H9 (cell line): ENCODE data around the gene SLC35E4. TPM values are rescaled to one million over a fixed set of nuclear protein-coding genes. Genes with fewer than 3 reads are reported as not detected.

Experiments
- DNase-seq: peaks from one replicate; pipeline ENCODE4 v3.0.0-alpha.2; 2017
- H2AFZ ChIP-seq: one replicate; pipeline ENCODE4 v1.6.1; 2013; ENCODE audit warnings: mild to moderate bottlenecking, low read length, control low read depth, moderate library complexity
- H2AK5ac ChIP-seq: 2 replicates; pipeline ENCODE4 v1.6.1; 2013; ENCODE audit warnings: low read length, control low read depth, mixed read lengths; ENCODE audit not compliant: insufficient read length
- H2BK120ac ChIP-seq: one replicate; pipeline ENCODE4 v1.6.1; 2013; ENCODE audit warnings: low read depth, mild to moderate bottlenecking, low read length, control low read depth, inconsistent platforms; ENCODE audit not compliant: poor library complexity, severe bottlenecking
- H2BK12ac ChIP-seq: 2 replicates; pipeline ENCODE4 v1.6.1; 2013; ENCODE audit warnings: low read length, control low read depth, mixed read lengths, low read depth; ENCODE audit not compliant: insufficient read length
- H2BK15ac ChIP-seq: 2 replicates; pipeline ENCODE4 v1.6.1; 2013; ENCODE audit warnings: low read depth, low read length, control low read depth
- H2BK20ac ChIP-seq: one replicate; pipeline ENCODE4 v1.6.1; 2013; ENCODE audit warnings: low read depth, mild to moderate bottlenecking, low read length, control low read depth, inconsistent platforms; ENCODE audit not compliant: poor library complexity, severe bottlenecking
- H2BK5ac ChIP-seq: 2 replicates; pipeline ENCODE4 v1.6.1; 2013; ENCODE audit warnings: low read length, control low read depth, mixed read lengths; ENCODE audit not compliant: insufficient read length
- H3K14ac ChIP-seq: 2 replicates; pipeline ENCODE4 v1.6.1; 2013; ENCODE audit warnings: low read length, control low read depth; ENCODE audit not compliant: insufficient read depth
- H3K18ac ChIP-seq: 2 replicates; pipeline ENCODE4 v1.6.1; 2013; ENCODE audit warnings: low read depth, mild to moderate bottlenecking, mixed read lengths, low read length, control low read depth; ENCODE audit not compliant: insufficient read length
- H3K23ac ChIP-seq: 2 replicates; pipeline ENCODE4 v1.6.1; 2013; ENCODE audit warnings: low read length, control low read depth, mixed read lengths, low read depth; ENCODE audit not compliant: insufficient read length
- H3K23me2 ChIP-seq: 2 replicates; pipeline ENCODE4 v1.6.1; 2013; ENCODE audit warnings: low read depth, mild to moderate bottlenecking, mixed read lengths, low read length, control low read depth; ENCODE audit not compliant: insufficient read length, poor library complexity, severe bottlenecking
- H3K27ac ChIP-seq: 2 replicates; pipeline ENCODE4 v1.5.1; 2013; ENCODE audit warnings: low read length, control low read depth, mixed read lengths, low read depth; ENCODE audit not compliant: insufficient read length
- H3K27me3 ChIP-seq: 2 replicates; pipeline ENCODE4 v1.6.1; 2013; ENCODE audit warnings: low read length, control low read depth, inconsistent platforms; ENCODE audit not compliant: insufficient read depth
- H3K4ac ChIP-seq: 2 replicates; pipeline ENCODE4 v1.6.1; 2013; ENCODE audit warnings: low read depth, mild to moderate bottlenecking, control low read depth, inconsistent platforms, low read length, moderate library complexity
- H3K4me1 ChIP-seq: 2 replicates; pipeline ENCODE4 v1.6.1; 2013; ENCODE audit warnings: low read length, control low read depth, inconsistent platforms; ENCODE audit not compliant: insufficient read depth
- H3K4me2 ChIP-seq: 2 replicates; pipeline ENCODE4 v1.6.1; 2013; ENCODE audit warnings: low read length, control low read depth, mixed read lengths; ENCODE audit not compliant: insufficient read length, insufficient read depth
- H3K56ac ChIP-seq: 2 replicates; pipeline ENCODE4 v1.6.1; 2013; ENCODE audit warnings: low read depth, mild to moderate bottlenecking, mixed read lengths, low read length, control low read depth; ENCODE audit not compliant: insufficient read length
- H3K79me1 ChIP-seq: 2 replicates; pipeline ENCODE4 v1.6.1; 2013; ENCODE audit warnings: low read depth, mild to moderate bottlenecking, moderate library complexity, low read length, control low read depth, inconsistent platforms; ENCODE audit not compliant: insufficient read depth, poor library complexity, severe bottlenecking
- H3K79me2 ChIP-seq: 2 replicates; pipeline ENCODE4 v1.6.1; 2013; ENCODE audit warnings: low read length, control low read depth, inconsistent platforms; ENCODE audit not compliant: insufficient read depth
- H3K9ac ChIP-seq: 2 replicates; pipeline ENCODE4 v1.6.1; 2013; ENCODE audit warnings: low read length, control low read depth, mixed read lengths; ENCODE audit not compliant: insufficient read length; ENCODE audit errors: extremely low read depth
- H3K9me3 ChIP-seq: one replicate; pipeline ENCODE4 v1.6.1; 2013; ENCODE audit warnings: low read depth, low read length, inconsistent platforms; ENCODE audit not compliant: control insufficient read depth
- H3T11ph ChIP-seq: one replicate; pipeline ENCODE4 v1.6.1; 2013; ENCODE audit warnings: mild to moderate bottlenecking, low read length, control low read depth, inconsistent platforms
- H4K20me1 ChIP-seq: one replicate; pipeline ENCODE4 v1.6.1; 2013; ENCODE audit not compliant: control insufficient read depth, insufficient read length, insufficient read depth
- H4K5ac ChIP-seq: 2 replicates; pipeline ENCODE4 v1.6.1; 2013; ENCODE audit warnings: low read depth, mild to moderate bottlenecking, mixed read lengths, low read length, control low read depth; ENCODE audit not compliant: insufficient read length
- H4K8ac ChIP-seq: replicated peaks from 2 replicates; pipeline ENCODE4 v1.6.1; 2013; ENCODE audit warnings: low read length, control low read depth, mixed read lengths, low read depth; ENCODE audit not compliant: insufficient read length
- H4K91ac ChIP-seq: 2 replicates; pipeline ENCODE4 v1.6.1; 2013; ENCODE audit warnings: low read depth, mild to moderate bottlenecking, moderate library complexity, mixed read lengths, low read length, control low read depth; ENCODE audit not compliant: insufficient read length
- H3K27ac Mint-ChIP-seq, 3 experiments: 2 replicates in 2 of 3; 3 replicates in 1 of 3; pipeline ENCODE4 v1.8.0; 2020 to 2021; ENCODE audit warnings: mixed read lengths in 3 of 3, mild to moderate bottlenecking in 1 of 3, moderate library complexity in 1 of 3
- H3K27me3 Mint-ChIP-seq: 2 replicates; pipeline ENCODE4 v1.8.0; 2021; ENCODE audit warnings: low read depth, mild to moderate bottlenecking, moderate library complexity, mixed read lengths
- H3K36me3 Mint-ChIP-seq, 3 experiments: 2 replicates in 2 of 3; 3 replicates in 1 of 3; pipeline ENCODE4 v1.8.0; 2020 to 2021; ENCODE audit warnings: low read depth in 3 of 3, mixed read lengths in 3 of 3; ENCODE audit not compliant: insufficient read depth in 1 of 3
- H3K4me1 Mint-ChIP-seq, 2 experiments: 2 replicates each; pipeline ENCODE4 v1.8.0; 2020; ENCODE audit warnings: mixed read lengths in 2 of 2
- H3K4me3 Mint-ChIP-seq, 2 experiments: 2 replicates in 1 of 2; 3 replicates in 1 of 2; pipeline ENCODE4 v1.8.0; 2020 to 2021; ENCODE audit warnings: mild to moderate bottlenecking in 2 of 2, mixed read lengths in 2 of 2, moderate library complexity in 1 of 2
- H3K9me3 Mint-ChIP-seq, 2 experiments: 2 replicates in 1 of 2; 3 replicates in 1 of 2; pipeline ENCODE4 v1.8.0; 2020; ENCODE audit warnings: mild to moderate bottlenecking in 2 of 2, mixed read lengths in 2 of 2, moderate library complexity in 1 of 2
- CTCF ChIP-seq: fragments of 200-600 bp; sonication (generic); conservative IDR thresholded peaks from 3 replicates; pipeline ENCODE4 v1.8.0; 2021; ENCODE audit warnings: antibody characterized with exemption, mild to moderate bottlenecking
- WGBS: extraction: QIAGEN DNeasy Blood & Tissue Kit; methylation state at CpG from one replicate; pipeline ENCODE4 v1.1.7; 2013; ENCODE audit warnings: missing lambda C conversion rate, low lambda C conversion rate, mixed read lengths; ENCODE audit not compliant: insufficient read length; ENCODE audit errors: extremely low coverage; 5-methylcytosine and 5-hydroxymethylcytosine counted together
- total RNA-seq: library from RNA; stranded (reverse); gene quantifications from 2 replicates; pipeline ENCODE4 v1.2.1, GENCODE V29; 2021

SLC35E4 gene
- total RNA-seq, 1 experiment from 2014 or later, result 3.7 TPM

- Mint-ChIP-seq H3K4me3 (no peak overlapping the region), H3K27me3 (no peaks in the 10 kb centered on the region), H3K27ac (no peak overlapping the region; a peak in 1 of 7 replicates), H3K9me3 (peaks cover 0 to 3% of the 10 kb centered on the region in 2 experiments; a peak in 2 of 5 replicates), H3K4me1 (peaks cover 30 to 39% of the 10 kb centered on the region in 2 experiments), H3K36me3 (no peaks in the 10 kb centered on the region; a peak in 1 of 7 replicates)
- H3K9ac ChIP-seq, result no peak overlapping the region
- no peaks in the 10 kb centered on the region for H3K79me2 ChIP-seq
- no peak for TF ChIP-seq CTCF
- H2AFZ ChIP-seq, result no peak overlapping the region
- H4K91ac ChIP-seq, result no peak overlapping the region
- 0 out of 2 replicates have a peak, but pooled peaks cover 4% of the 10 kb centered on the region for H3K4me1 ChIP-seq
- no peak overlapping the region for H3K4me2 ChIP-seq
- WGBS, result no CpG with 5 or more reads among the region's 3 CpGs
- no peak overlapping the region for H2BK20ac ChIP-seq
- no peak overlapping the region for H4K8ac ChIP-seq
- no peak overlapping the region for H3K4ac ChIP-seq
- no peak overlapping the region for H4K5ac ChIP-seq
- no peaks in the 10 kb centered on the region for H3K9me3 ChIP-seq
- DNase-seq, result no peak
- peaks cover 4% of the 10 kb centered on the region for H3K79me1 ChIP-seq
- H2BK15ac ChIP-seq, result no peak overlapping the region
- no peak overlapping the region for H3K18ac ChIP-seq
- H2BK12ac ChIP-seq, result no peak overlapping the region
- no peak overlapping the region for H2AK5ac ChIP-seq
- no peak overlapping the region for H3K23ac ChIP-seq
- H4K20me1 ChIP-seq, result no peaks in the 10 kb centered on the region
- H3K56ac ChIP-seq, result no peak overlapping the region
- H2BK120ac ChIP-seq, result no peak overlapping the region
- no peak overlapping the region for H3K14ac ChIP-seq
- no peaks in the 10 kb centered on the region for H3K27me3 ChIP-seq
- peaks cover 6% of the 10 kb centered on the region for H3K23me2 ChIP-seq
- H2BK5ac ChIP-seq, result no peak overlapping the region
- no peak overlapping the region for H3K27ac ChIP-seq
- no peak overlapping the region for H3T11ph ChIP-seq
Measured at GRCh38 chr22:30603801-30604200, 31.8 kb upstream of the SLC35E4 start.
